ENCODE results near the gene LRRC4C. TPM values are rescaled to one million over a fixed set of nuclear protein-coding genes. Genes with fewer than 3 reads are reported as not detected.

LRRC4C gene
- total RNA-seq, 1 donor from 2014 or later: 5.5 TPM

DNA sequence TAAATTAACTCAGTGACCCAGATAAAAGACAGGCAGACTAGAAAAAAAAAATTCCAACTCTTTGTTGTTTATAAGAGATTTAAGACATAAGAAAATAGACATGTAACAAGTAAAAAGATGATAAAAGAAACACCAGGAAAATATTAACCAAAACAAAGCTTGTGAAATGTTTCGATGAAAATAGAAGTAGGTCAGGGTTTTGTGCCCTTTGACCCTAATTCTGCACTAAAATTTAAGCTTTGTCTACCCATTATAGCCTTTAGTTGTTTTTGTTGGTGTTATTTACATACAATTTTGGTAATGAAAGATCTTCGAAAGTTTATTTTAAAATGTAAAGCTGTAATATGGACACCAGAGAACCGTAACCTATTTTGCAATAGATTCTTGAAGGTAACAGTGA lies 75.7 kb downstream of the LRRC4C start:
- TF ChIP-seq, protein P1, sequence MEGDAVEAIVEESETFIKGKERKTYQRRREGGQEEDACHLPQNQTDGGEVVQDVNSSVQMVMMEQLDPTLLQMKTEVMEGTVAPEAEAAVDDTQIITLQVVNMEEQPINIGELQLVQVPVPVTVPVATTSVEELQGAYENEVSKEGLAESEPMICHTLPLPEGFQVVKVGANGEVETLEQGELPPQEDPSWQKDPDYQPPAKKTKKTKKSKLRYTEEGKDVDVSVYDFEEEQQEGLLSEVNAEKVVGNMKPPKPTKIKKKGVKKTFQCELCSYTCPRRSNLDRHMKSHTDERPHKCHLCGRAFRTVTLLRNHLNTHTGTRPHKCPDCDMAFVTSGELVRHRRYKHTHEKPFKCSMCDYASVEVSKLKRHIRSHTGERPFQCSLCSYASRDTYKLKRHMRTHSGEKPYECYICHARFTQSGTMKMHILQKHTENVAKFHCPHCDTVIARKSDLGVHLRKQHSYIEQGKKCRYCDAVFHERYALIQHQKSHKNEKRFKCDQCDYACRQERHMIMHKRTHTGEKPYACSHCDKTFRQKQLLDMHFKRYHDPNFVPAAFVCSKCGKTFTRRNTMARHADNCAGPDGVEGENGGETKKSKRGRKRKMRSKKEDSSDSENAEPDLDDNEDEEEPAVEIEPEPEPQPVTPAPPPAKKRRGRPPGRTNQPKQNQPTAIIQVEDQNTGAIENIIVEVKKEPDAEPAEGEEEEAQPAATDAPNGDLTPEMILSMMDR (conservative IDR thresholded peaks at IDR 0.05): no peak
- Mint-ChIP-seq H3K4me3 (no peak overlapping the region), H3K27ac (ENCODE audit: unreplicated experiment) (no peak overlapping the region), H3K9me3 (peaks cover 2% of the 10 kb centered on the region), H3K27me3 (ENCODE audit: low read depth) (no peaks in the 10 kb centered on the region), H3K4me1 (peaks cover 35% of the 10 kb centered on the region), H3K36me3 (ENCODE audit: low read depth) (no peaks in the 10 kb centered on the region)
- DNase-seq (ENCODE audit: low read depth, low spot score): no peak

DNA sequence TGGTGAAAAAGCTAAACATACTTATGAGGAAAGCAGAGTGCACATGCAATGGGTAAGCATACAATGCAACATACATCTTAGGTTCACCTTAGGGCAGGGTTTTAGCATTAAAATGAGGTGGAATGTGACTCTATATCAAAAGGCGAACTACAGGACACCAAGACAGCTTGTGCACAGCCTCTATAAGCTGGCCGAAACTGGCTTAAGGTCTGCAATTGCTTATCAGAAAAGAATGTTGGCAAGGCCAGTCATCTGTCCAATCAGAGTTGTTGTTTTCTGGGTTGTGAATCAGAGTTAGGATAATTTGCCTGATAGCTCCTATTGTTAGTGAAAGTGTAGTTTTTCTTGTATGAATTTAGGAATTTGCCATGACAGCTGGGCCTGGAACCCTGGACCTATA lies 76.5 kb downstream of the LRRC4C start:
- DNase-seq (ENCODE audit: low read depth, low spot score): no peak
- peaks cover 2% of the 10 kb centered on the region for H3K9me3 Mint-ChIP-seq

DNA sequence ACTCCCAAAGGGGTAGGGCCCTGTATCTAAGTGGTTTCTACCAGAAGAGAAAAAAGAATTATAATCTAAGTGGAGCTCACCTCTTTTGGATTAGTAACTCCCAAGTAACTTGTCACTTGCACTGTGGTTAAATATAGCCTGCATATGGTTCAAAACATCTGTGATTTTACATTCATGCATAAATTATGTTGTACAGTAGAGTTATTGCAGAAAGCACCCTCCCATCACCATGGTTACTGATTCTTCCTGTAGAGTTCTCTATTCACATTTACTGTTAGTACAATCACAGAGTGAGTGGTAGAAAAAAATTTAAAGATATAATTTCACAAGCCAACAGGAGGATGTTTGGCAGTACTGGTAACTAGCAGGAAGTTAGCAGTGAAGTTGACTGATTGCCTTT lies 80.4 kb downstream of the LRRC4C start:
- Mint-ChIP-seq H3K27me3 (ENCODE audit: low read depth) (no peaks in the 10 kb centered on the region), H3K9me3 (peaks cover 2% of the 10 kb centered on the region), H3K4me3 (no peak overlapping the region), H3K36me3 (ENCODE audit: low read depth) (no peaks in the 10 kb centered on the region), H3K4me1 (peaks cover 39% of the 10 kb centered on the region), H3K27ac (ENCODE audit: unreplicated experiment) (no peak overlapping the region)
- DNase-seq (ENCODE audit: low read depth, low spot score): no peak
- TF ChIP-seq, protein P1 (conservative IDR thresholded peaks at IDR 0.05): no peak

More for the DNA sequence above, 76.5 kb downstream of the LRRC4C start:
- H3K36me3 Mint-ChIP-seq (ENCODE audit: low read depth): no peaks in the 10 kb centered on the region
- H3K4me3 Mint-ChIP-seq: peak overlapping the region; percentile 20
- no peaks in the 10 kb centered on the region for H3K27me3 Mint-ChIP-seq (ENCODE audit: low read depth)
- TF ChIP-seq, protein P1 (conservative IDR thresholded peaks at IDR 0.05): no peak
- peaks cover 41% of the 10 kb centered on the region for H3K4me1 Mint-ChIP-seq
- peak overlapping the region; percentile 1 for H3K27ac Mint-ChIP-seq (ENCODE audit: unreplicated experiment)

DNA sequence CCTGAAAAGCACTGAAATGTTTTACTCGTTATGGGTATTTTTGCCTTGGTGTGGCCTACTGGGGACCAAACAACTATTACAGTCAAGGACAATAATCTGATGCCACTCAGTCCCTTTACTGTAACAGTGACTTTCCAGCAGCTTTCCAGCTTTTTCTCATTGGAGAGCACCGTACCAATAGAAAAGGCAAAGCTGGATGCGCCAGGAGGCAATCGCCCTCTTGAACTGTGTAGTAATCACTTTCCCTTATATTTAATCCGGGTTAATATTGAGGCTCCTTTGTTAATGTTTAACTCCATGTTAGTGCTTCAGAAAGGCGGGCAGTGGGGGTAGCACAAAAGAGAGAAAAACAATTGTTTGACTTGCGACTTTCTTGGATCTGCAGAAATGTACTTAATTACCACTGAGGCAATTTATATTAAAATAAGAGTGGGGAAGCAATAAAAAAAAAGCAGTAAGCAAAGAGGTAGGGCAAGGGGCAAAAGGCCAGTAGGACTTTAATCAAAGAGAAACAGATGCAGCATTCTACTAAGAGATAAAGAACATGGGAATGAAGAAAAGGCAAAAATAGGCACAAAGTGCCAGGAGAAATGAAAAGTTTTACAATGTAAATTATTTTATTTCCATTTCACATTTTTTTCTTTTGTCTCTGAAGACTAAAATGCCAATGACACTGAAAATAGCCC lies 81.6 kb downstream of the LRRC4C start:
- no peaks in the 10 kb centered on the region for H3K36me3 Mint-ChIP-seq (ENCODE audit: low read depth)
- TF ChIP-seq, protein P1 (conservative IDR thresholded peaks at IDR 0.05): no peak
- H3K4me1 Mint-ChIP-seq: peaks cover 26% of the 10 kb centered on the region
- H3K27me3 Mint-ChIP-seq (ENCODE audit: low read depth): no peaks in the 10 kb centered on the region
- no peak overlapping the region for H3K4me3 Mint-ChIP-seq
- no peak for DNase-seq (ENCODE audit: low read depth, low spot score)
- H3K27ac Mint-ChIP-seq (ENCODE audit: unreplicated experiment): peak overlapping the region; percentile 80
- peaks cover 2% of the 10 kb centered on the region for H3K9me3 Mint-ChIP-seq

DNA sequence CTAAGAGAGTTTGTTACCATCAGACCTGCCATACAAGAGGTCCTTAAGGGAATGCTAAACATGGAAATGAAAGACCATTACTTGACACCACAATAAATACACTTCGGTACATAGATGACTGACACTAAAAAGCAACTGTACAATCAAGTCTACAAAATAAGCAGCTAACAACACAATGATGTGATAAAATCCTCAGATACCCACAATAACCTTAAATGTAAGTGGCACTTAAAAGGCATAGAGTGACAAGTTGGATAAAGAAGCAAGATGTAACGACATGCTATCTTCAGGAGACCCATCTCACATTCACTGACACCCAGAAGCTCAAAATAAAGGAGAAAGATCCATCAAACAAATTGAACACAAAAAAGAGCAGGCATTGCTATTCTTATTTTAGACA lies 107.6 kb downstream of the LRRC4C start:
- no peaks in the 10 kb centered on the region for H3K4me1 Mint-ChIP-seq
- H3K4me3 Mint-ChIP-seq: no peak overlapping the region
- H3K27me3 Mint-ChIP-seq (ENCODE audit: low read depth): no peaks in the 10 kb centered on the region
- TF ChIP-seq, protein P1 (conservative IDR thresholded peaks at IDR 0.05): no peak
- no peaks in the 10 kb centered on the region for H3K36me3 Mint-ChIP-seq (ENCODE audit: low read depth)
- no peak for DNase-seq (ENCODE audit: low read depth, low spot score)
- H3K9me3 Mint-ChIP-seq: peaks cover 9% of the 10 kb centered on the region
- H3K27ac Mint-ChIP-seq (ENCODE audit: unreplicated experiment): no peak overlapping the region

Data from neural crest cell (in vitro differentiated cells).